Urinary bladder (tissue), 4 donors: ENCODE results near the gene OR7G1. TPM values are rescaled to one million over a fixed set of nuclear protein-coding genes. Genes with fewer than 3 reads are reported as not detected.

Experiments
- DNase-seq: peaks from one replicate; pipeline ENCODE4 v3.0.0-alpha.2; 2015; ENCODE audit errors: extremely low spot score
- H3K27ac ChIP-seq: one replicate; pipeline ENCODE4 v1.5.1; 2013; ENCODE audit warnings: low read depth, mild to moderate bottlenecking, moderate library complexity
- H3K36me3 ChIP-seq: one replicate; pipeline ENCODE4 v1.6.1; 2013; ENCODE audit warnings: mild to moderate bottlenecking, moderate library complexity; ENCODE audit not compliant: insufficient read depth
- H3K4me1 ChIP-seq: one replicate; pipeline ENCODE4 v1.6.1; 2013; ENCODE audit warnings: mild to moderate bottlenecking, moderate library complexity; ENCODE audit not compliant: insufficient read depth
- H3K4me3 ChIP-seq: one replicate; pipeline ENCODE4 v1.5.1; 2013; ENCODE audit warnings: low read depth, low read length
- WGBS: extraction: QIAGEN DNeasy Blood & Tissue Kit; methylation state at CpG from one replicate; pipeline ENCODE4 v1.1.7; 2013; 5-methylcytosine and 5-hydroxymethylcytosine counted together
- polyA plus RNA-seq: library from polyadenylated mRNA; stranded (reverse); fragments of 200-250 nt; gene quantifications from one replicate; pipeline ENCODE4 v1.2.3, GENCODE V29; 2013
- total RNA-seq: library from RNA; depleted of rRNA; stranded (reverse); fragments of >200 nt; gene quantifications from one replicate; pipeline ENCODE4 v1.2.3, GENCODE V29; 2014
- donor health status: healthy with polysubstance abuse.
- donor health status: healthy.

OR7G1 gene, protein sequence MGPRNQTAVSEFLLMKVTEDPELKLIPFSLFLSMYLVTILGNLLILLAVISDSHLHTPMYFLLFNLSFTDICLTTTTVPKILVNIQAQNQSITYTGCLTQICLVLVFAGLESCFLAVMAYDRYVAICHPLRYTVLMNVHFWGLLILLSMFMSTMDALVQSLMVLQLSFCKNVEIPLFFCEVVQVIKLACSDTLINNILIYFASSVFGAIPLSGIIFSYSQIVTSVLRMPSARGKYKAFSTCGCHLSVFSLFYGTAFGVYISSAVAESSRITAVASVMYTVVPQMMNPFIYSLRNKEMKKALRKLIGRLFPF
- total RNA-seq (not detected), polyA plus RNA-seq (not detected)

DNA sequence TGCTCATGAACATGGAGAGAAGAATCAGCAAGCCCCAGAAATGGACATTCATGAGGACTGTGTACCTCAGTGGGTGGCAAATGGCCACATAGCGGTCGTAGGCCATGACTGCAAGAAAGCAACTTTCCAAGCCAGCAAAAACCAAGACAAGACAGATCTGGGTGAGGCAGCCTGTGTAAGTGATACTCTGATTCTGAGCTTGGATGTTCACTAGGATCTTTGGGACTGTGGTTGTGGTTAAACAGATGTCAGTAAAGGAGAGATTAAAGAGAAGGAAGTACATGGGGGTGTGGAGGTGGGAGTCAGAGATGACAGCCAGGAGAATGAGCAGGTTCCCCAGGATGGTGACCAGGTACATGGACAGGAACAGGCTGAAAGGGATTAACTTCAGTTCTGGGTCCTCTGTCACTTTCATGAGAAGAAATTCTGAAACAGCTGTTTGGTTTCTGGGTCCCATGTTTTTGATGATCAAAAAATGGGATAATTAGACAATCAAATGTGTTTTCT is at the start of gene OR7G1:
TSS of gene OR7G1 (minus strand) at position 457 of the 507 bp plus-strand sequence. CDS start at position 457, 0 bp downstream.
- Histone ChIP-seq H3K27ac (no peak within 1 kb of the TSS), H3K36me3 (no peaks in the 10 kb centered on the region), H3K4me3 (no peak within 1 kb of the TSS), H3K4me1 (no peaks in the 10 kb centered on the region)
- no peak for DNase-seq
- WGBS, result 91% methylated on average over 2 of the region's 2 CpGs

DNA sequence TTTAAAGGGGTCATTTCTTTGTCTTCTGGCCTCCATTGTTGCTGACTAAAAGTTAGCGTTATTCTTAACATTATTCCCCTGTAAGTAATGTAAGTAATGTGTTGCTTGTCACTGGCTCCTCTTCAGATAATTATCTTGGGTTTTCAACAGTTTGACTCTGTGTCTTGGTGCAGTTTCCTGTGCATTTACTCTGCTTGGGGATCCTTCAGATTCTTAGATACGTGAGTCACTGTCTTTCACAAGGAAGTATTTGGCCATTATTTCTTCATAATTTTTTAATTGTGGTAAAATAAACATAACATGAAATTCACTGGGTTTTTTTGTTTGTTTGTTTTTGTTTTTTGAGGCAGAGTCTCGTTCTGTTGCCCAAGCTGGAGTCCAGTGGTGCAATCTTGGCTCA is 49.7 kb upstream of the OR7G1 start:
- WGBS, result 95% methylated on average over 3 of the region's 3 CpGs
- Histone ChIP-seq H3K27ac (no peak overlapping the region), H3K4me3 (no peak overlapping the region), H3K36me3 (peaks cover 5% of the 10 kb centered on the region), H3K4me1 (no peaks in the 10 kb centered on the region)
- no peak for DNase-seq

DNA sequence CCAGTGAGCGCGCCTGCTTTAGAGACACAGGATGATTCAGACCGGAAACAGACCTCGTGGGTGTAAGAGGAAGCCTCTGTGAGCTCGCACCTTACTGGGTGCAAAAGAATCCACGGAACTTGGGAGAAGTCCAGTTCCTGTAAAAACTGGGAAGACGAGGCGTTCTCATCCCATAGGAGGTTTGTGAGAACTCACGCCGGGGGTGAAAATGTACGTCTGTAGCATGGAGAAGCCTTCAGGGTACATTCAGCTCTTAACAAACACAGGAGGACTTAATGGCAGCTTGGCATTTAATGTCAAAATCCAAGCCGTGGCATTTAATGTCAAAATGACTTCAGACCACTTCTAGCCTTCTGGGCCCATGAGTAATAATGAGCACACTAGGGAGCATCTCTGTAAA is 45.9 kb upstream of the OR7G1 start:
- no peak overlapping the region for H3K4me3 ChIP-seq
- no peaks in the 10 kb centered on the region for H3K4me1 ChIP-seq
- H3K36me3 ChIP-seq, result peaks cover 17% of the 10 kb centered on the region
- no peak overlapping the region for H3K27ac ChIP-seq
- 98% methylated on average over 12 of the region's 12 CpGs for WGBS
- no peak for DNase-seq

DNA sequence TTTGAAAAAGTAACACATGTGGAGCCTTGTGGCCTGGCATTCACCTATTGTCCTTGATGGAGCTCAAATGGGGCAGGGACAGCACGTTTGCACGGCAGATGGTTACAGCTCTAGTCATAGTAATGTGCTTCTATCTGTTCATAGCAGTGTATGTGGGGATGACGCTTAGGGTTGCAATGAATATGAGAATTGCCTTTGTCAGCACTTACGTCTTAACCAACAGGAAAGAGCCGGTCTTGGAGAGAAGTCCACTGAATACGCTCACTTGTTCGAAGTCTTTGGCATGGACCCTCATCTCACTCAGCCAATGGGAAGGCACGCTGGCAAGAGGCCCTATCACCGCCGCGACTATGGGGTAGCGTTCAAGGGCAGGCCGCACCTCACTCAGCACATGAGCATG is 44.3 kb upstream of the OR7G1 start:
- no peak overlapping the region for H3K4me3 ChIP-seq
- WGBS, result 98% methylated on average over 13 of the region's 13 CpGs
- H3K36me3 ChIP-seq, result peaks cover 17% of the 10 kb centered on the region

DNA sequence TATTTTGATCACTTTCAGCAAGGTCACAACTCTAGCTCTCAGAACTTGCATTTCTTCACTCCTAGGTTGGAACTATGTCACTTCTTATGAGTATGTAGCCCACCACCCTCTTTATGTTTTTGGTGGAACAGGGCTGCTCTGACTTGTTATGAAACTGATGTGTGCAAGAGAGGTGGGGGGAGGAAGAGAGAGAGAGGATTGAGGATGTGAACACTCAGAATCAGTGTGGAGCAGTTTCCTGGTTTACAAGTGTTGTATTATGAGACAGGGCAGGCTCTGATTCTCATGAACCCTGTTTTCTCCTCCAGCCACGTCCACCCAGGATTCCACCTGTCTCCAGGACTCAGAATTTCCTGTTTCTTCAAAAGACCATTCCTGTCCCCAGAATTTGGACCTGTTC is 40.7 kb upstream of the OR7G1 start:
- DNase-seq, result no peak
- H3K4me3 ChIP-seq, result no peak overlapping the region
- 94% methylated on average over 1 of the region's 1 CpG for whole genome bisulfite sequencing
- peaks cover 17% of the 10 kb centered on the region for H3K36me3 ChIP-seq
- no peak overlapping the region for H3K27ac ChIP-seq
- no peaks in the 10 kb centered on the region for H3K4me1 ChIP-seq

More for the DNA sequence above, 44.3 kb upstream of the OR7G1 start:
- no peak for DNase-seq
- Histone ChIP-seq H3K4me1 (no peaks in the 10 kb centered on the region), H3K27ac (no peak overlapping the region)

DNA sequence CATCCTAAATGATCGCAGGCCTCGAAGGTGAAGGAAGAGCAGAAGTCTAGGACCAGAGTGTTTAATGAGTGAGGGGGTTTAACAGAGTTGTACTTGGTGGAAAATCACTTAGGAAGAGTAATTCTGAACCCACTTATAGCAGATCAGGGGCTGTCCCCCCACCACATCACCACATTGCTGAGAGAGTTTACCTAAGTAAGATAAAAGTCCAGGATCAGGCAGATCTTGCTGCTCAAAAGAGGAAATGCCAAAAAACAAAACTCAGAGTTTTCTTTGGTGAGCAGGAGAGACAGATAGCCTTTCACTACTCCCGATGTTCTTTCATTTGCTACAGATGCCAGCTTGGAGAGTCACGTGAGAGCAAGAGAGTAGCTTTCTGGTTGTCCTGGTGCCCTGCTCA is 40.0 kb upstream of the OR7G1 start:
- WGBS, result over 99% methylated on average over 4 of the region's 4 CpGs
- no peak for DNase-seq
- Histone ChIP-seq H3K4me3 (no peak overlapping the region), H3K27ac (no peak overlapping the region), H3K4me1 (no peaks in the 10 kb centered on the region), H3K36me3 (peaks cover 12% of the 10 kb centered on the region)

DNA sequence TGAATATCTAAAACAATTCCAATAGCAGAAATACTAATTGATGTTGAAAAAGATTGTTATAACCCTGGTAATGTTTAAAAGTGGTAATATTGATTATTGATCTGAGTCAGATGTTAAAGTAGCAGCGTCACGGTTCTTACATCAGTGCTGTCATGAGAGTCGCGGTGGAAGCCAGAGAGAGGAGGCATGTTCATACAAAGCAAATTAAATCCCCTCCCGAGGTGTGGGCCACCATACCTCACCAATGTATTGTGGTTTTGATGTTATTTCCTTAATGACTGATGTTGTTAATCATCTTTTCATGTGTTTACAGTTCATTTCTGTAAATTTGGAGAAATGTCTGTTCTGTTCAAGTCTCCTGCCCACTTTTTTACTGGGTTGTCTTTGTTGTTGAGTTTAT is 35.8 kb upstream of the OR7G1 start:
- WGBS, result 98% methylated on average over 5 of the region's 5 CpGs
- no peaks in the 10 kb centered on the region for H3K4me1 ChIP-seq
- H3K27ac ChIP-seq, result no peak overlapping the region
- DNase-seq, result no peak
- H3K4me3 ChIP-seq, result no peak overlapping the region
- H3K36me3 ChIP-seq, result no peaks in the 10 kb centered on the region

DNA sequence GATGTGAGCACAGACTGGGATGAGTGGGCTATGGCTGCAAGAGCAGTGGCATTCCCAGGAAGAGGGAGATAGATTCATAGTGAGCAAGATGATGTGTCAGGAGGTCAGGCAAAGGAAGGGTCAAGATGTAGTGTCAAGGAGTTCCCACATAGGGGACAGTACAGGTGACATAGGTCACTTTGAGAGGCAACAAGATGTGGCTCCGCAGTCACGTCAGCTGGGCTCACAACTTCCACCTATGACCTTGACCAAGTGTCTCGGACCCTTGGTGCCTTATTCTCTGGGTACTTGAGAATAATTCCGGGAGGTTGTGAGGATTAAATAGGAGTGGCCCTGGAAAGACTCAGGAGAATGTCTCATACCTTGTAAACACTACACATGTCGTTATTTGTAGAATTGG is 35.1 kb upstream of the OR7G1 start:
- no peak for DNase-seq
- WGBS, result 98% methylated on average over 5 of the region's 5 CpGs
- no peak overlapping the region for H3K27ac ChIP-seq
- no peak overlapping the region for H3K4me3 ChIP-seq
- no peaks in the 10 kb centered on the region for H3K4me1 ChIP-seq
- H3K36me3 ChIP-seq, result no peaks in the 10 kb centered on the region

DNA sequence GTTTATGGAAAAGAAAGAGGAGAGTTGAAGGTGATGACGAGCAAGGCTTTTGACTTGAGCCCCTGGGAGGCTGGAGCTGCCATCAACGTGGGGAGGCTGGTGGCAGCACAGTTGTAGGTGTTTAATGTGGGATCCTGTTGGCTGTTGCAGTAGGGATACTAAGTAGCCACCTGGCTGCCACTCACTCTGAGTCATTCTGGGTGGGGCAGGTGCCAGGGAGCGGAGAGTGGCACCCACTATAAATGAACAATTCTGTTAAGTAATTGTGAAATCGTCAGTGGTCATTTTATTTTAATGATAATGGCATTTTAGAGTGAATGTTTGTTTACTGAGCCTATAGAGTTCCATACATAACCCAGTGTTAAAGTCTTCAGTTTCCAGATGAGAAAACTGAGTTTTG is 34.4 kb upstream of the OR7G1 start:
- WGBS, result 95% methylated on average over 4 of the region's 4 CpGs
- Histone ChIP-seq H3K36me3 (no peaks in the 10 kb centered on the region), H3K4me3 (no peak overlapping the region), H3K27ac (no peak overlapping the region), H3K4me1 (no peaks in the 10 kb centered on the region)
- DNase-seq, result no peak

DNA sequence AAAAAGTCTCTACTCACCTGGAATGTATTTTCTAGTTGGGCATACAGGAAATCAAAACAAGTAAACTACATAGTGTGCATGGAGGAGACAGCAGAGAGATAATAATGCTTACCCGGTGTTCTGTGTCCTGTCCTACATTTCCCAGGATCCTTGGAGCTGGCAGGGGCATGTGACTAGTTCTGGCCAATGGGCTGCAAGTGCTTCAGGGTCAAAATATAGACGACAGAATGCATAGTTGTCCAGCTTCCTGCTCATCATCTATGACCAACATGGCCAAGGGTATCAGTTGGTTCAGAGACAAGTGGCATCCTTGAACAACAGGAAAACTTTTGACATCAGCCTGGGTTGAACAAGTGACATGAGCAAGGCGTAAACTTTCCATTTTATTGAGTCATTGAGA is 33.1 kb upstream of the OR7G1 start:
- DNase-seq, result no peak
- WGBS, result 99% methylated on average over 3 of the region's 3 CpGs
- no peaks in the 10 kb centered on the region for H3K36me3 ChIP-seq
- no peak overlapping the region for H3K27ac ChIP-seq
- no peak overlapping the region for H3K4me3 ChIP-seq
- H3K4me1 ChIP-seq, result no peaks in the 10 kb centered on the region

DNA sequence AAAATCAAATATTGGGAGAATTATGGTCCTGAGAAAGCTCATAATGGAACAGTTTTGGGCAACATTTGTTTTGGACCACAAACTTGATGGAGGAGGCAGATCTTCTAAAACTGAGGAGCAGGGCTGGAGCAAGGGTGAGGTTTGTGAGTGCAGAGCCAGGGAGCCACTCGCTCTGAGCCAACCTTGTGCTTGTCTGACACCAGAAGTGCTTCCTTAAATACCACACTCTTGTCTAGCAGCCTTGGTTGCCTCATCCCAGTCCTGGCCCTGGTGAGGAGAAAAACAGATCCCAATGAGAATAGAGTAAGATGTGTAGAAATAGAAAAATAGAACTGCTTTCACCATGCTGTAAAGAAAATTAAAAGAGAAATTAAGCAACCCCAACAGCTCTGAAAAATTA is 31.3 kb upstream of the OR7G1 start:
- Histone ChIP-seq H3K36me3 (no peaks in the 10 kb centered on the region), H3K4me3 (no peak overlapping the region), H3K27ac (no peak overlapping the region), H3K4me1 (no peaks in the 10 kb centered on the region)
- 98% methylated on average over 1 of the region's 1 CpG for WGBS
- DNase-seq, result no peak

DNA sequence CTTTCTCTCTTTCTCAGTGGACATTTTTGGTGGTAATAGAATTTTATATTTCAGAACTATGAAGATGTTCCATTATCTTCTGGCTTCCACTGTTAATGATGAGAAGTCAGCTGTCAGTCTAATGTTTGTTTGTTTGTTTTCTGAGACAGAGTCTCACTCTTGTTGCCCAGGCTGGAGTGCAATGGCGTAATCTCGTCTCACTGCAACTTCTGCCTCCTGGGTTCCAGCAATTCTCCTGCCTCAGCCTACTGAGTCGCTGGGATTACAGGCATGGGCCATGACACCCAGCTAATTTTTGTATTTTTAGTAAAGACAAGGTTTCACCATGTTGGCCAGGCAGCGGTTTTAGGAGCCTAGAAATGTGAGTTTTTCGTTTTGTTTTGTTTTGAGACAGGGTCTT is 29.4 kb upstream of the OR7G1 start:
- DNase-seq, result no peak
- WGBS, result 97% methylated on average over 5 of the region's 5 CpGs
- Histone ChIP-seq H3K27ac (no peak overlapping the region), H3K4me3 (no peak overlapping the region), H3K36me3 (no peaks in the 10 kb centered on the region), H3K4me1 (no peaks in the 10 kb centered on the region)

DNA sequence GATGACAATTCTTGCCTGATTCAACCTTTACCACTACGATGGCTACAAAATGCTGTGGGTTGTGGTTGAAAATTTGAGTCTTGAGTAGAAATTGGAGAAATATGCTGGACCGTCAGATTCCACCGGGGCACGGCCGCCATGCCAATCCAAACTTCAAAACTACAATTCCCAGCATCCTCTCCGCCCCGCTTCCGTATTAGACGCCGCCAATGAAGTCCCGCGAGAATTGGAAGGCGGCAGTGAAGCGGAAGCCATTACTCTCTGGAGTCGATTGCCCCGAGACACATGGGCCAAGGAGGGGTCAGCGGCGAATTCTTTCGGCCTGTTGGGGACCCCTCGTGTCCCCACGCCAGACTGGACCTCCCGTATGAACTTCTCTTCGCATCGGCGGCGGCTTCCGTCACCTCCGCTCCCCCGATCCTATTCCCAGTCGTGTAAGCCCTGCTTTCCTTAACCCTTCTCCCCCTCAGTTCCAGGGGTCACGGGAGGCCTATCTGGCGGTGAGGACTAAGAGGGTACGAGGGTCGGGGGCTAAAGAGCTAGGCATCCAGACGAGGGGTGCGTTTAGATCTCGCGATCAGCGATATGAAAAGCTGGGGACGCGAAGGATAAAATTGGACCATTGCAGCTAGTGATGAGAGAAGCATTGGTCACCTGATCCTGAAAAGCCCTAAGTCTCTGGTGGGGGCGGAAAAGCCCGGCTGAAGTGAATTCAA is 24.8 kb upstream of the OR7G1 start, which contains the start of gene ZNF317:
TSS of gene ZNF317 (plus strand) at position 239 of the 716 bp plus-strand sequence. CDS start 15,620 bp downstream, outside the sequence.
- WGBS, result under 1% methylated on average over 43 of the region's 43 CpGs
- H3K27ac ChIP-seq, result peak within 1 kb of the TSS; percentile 44
- H3K36me3 ChIP-seq, result no peaks in the 10 kb centered on the region
- peak within 1 kb of the TSS; percentile 70 for H3K4me3 ChIP-seq
- DNase-seq, result peak; percentile 92
- H3K4me1 ChIP-seq, result no peaks in the 10 kb centered on the region

DNA sequence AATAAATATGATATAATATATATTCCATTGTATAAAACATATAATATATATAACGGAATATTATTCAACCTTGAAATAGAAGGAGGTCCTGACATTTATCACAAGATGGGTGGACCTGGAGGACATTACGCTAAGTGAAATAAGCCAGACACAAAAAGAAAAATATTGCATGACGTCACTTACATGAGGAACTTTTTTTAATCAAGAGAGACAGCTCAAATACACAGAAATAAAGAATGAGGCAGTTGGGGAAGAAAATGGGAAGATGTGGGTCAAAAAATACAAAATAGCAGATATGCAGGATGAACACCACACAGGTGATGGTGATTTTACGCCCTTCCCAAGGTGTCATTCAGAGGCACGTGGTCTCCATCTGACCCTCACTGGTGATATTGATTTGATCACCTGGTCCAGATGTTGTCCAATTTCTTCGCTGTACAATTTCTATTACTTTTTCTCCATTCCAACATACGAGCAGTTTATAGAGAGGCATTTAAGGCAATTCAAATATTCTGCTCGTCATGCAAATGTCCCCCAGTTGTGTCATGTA is 24.1 kb upstream of the OR7G1 start:
- Histone ChIP-seq H3K36me3 (no peaks in the 10 kb centered on the region), H3K27ac (peak overlapping the region; percentile 43), H3K4me1 (no peaks in the 10 kb centered on the region), H3K4me3 (peak overlapping the region; percentile 70)
- DNase-seq, result no peak
- 30% methylated on average over 8 of the region's 8 CpGs for WGBS
